HG03196 (cell line): ENCODE measurements around the gene OR3A2.
"Not testable (repeated sequence)": the region's sequence is repeated elsewhere in the genome, so short reads cannot be mapped to it uniquely, and the experiment has no call there.

Experiments
- ATAC-seq: cut with Tn5 transposase; IDR thresholded peaks from one replicate; pipeline ENCODE4 v1.9.1; 2021; ENCODE audit not compliant: unreplicated experiment

The OR3A2 gene

DNA sequence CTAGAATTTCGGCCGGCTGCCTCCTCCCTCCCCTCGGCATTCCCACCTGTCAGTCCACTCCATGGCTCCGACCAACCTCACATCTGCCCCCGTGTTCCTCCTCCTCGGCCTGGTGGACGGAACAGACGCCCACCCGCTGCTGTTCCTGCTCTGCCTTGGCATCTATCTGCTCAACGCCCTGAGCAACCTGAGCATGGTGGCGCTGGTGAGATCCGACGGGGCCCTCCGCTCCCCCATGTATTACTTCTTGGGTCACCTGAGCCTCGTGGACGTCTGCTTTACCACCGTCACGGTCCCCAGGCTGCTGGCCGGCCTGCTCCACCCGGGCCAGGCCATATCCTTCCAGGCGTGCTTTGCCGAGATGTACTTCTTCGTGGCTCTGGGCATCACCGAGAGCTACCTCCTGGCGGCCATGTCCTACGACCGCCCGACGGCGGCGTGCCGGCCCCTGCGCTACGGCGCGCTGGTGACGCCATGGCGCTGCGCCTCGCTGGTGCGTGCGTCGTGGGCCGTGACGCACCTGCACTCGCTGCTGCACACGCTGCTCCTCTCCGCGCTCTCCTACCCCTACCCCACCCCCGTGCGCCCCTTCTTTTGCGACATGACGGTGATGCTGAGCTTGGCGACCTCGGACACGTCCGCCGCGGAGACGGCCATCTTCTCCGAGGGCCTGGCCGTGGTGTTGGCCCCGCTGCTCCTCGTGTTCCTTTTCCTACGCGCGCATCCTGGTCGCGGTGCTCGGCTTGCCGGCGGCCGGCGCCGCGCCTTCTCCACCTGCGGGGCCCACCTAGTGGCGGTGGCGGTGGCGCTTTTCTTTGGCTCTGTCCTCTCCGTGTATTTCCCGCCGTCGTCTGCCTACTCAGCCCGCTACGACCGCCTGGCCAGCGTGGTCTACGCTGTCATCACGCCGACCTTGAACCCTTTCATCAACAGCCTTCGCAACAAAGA is at the start of gene OR3A2:
OR3A2 (minus strand) TSS at position 440 of the 948 bp plus-strand sequence.
- no peak for ATAC-seq

DNA sequence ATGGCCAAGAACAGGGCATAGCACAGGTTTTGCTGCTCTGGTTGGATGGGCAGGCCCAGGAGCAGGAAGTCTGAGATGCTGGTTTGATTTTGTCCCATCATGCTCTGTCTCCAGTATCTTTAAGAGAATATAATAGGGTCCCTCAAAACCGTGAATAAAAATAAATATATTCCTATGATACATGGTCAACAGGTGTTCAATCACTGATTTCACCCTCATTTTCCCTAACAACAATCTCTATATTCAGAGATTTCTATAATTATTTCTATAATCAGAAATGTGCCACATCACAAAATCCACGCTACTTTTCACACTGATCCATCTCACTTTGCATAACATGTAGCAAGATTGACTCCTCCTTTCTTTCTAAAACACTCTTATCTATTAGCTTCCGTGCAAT is 47.6 kb upstream of the OR3A2 start, which contains the start of gene OR1E2:
OR1E2 (minus strand) TSS at position 101 of the 400 bp plus-strand sequence; CDS start at position 101, 0 bp downstream.
- no peak for ATAC-seq

DNA sequence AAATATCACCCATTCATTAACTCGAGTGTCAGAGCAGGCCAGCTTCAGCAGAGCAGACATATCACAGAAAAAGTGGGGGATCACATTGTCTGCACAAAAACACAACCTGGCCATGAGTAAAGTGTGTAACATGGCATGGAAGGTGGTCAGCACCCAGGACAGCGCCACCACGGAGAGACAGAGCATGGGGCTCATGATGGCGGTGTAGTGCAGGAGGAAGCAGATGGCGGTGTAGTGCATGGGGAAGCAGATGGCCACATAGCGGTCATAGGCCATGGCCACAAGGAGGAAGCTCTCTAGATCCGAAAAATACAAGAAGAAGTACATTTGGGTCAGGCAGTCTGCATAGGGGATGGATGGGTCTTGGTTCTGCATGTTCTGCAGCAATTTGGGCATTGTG is 47.1 kb upstream of the OR3A2 start:
- ATAC-seq = not testable (repeated sequence)

- no peak for ATAC-seq
Measured at GRCh38 chr17:3418222-3418621, 32.1 kb upstream of the OR3A2 start.

- ATAC-seq = no peak
Measured at GRCh38 chr17:3415610-3416009, 29.5 kb upstream of the OR3A2 start.

- ATAC-seq = not testable (repeated sequence)
Measured at GRCh38 chr17:3412216-3412615, 26.1 kb upstream of the OR3A2 start.

GRCh38 chr17:3411070-3411469 is 25.0 kb upstream of the OR3A2 start, which contains the start of gene OR3A3:
TSS of gene OR3A3 (plus strand) at chr17:3411370.
- no peak for ATAC-seq

- not testable (repeated sequence) for ATAC-seq
Measured at GRCh38 chr17:3403856-3404255, 17.7 kb upstream of the OR3A2 start.

DNA sequence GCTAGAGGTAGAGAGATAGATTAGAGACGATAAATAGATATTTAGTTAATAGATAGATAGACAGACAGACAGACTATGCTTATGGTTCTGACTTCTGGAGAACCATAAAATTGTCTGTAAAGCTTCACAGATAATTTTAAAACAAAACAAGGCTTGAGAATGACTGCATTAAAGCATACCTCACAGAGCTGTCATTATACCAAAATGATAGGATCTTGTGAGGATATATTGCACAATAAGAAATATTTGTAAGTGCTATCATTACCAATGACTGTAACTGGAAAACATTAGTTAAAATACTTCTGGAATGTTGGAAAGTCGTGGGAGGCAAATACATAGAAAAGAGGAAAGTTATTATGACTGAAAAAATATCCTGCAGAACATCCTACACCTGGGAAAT is 15.7 kb upstream of the OR3A2 start:
- ATAC-seq = no peak

- ATAC-seq = no peak
Measured at GRCh38 chr17:3400055-3400454, 13.9 kb upstream of the OR3A2 start.

DNA sequence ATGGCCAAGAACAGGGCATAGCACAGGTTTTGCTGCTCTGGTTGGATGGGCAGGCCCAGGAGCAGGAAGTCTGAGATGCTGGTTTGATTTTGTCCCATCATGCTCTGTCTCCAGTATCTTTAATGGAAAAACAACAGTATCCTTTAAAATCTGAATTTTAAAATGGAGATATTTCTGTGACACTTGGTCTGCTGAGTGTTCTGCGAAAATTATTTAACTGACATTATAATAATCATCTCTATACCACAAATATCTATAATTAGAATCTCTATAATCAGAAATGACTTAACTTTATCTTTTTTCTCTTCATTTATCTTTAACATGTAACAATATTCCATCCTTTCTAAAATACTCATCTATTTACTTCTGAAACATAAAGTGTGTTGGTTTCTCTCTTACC is 12.2 kb upstream of the OR3A2 start, which contains the start of gene OR1E1:
OR1E1 (minus strand) TSS at position 101 of the 400 bp plus-strand sequence; CDS start at position 101, 0 bp downstream.
- no peak for ATAC-seq

- not testable (repeated sequence) for ATAC-seq
Measured at GRCh38 chr17:3397801-3398200, 11.7 kb upstream of the OR3A2 start.

DNA sequence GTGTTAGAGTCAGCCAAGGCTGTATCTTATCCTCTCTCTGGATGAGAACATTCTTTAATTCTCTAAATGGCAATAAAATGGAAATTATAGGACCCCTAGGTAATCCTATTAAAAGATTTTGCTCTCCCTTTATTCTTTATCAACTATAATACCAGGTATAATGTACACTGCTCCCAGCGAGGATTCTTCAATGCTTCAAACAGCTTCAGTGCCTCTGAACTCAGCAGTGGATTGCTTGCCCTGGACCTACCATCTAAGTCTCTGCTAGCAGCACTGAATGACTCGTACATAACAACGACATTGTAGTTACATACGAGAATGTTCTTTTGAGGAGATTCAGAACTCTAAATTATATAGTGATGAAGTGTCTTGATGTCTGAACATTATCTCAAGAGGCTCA is 3.7 kb upstream of the OR3A2 start:
- ATAC-seq = no peak

DNA sequence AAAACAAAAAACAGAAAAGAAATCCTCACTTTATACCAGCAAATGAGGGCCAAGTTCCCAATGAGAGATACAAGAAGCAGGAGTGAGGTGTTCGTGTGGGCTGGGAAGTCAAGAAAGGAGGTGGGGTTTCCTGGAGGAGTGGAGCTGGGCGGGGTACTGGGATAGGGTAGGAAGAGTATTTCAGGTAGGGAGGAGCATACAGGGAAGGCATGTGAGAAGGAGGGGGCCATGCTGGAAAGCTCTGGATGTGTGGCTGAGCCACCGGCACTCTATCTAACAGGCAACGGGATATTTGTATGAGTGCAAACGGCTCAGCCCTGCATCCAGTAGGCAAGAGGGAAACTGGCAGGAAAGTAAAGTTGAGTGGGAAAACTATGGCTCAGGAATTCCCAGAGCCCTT is 4.2 kb downstream of the OR3A2 start:
- ATAC-seq = no peak

DNA sequence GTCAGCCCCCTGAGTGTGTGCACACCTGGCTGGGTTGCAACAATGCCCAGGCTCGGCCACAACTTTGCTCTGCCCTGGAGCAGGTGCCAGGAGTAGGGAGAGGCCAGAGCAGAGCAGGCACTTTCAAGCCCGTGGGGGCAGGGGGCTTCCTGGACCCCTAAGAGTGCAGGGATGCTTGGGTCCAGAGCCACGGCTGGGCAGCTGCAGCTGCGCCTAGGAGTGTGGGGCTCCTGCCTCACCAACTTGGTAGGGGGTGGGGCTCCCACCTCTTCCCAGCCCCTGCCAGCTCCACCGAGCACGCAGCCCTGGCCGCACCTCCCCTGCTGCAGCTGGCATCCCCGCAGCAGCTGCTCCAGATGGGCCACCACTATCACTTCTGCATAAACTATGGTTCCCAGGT is 7.8 kb downstream of the OR3A2 start:
- ATAC-seq = no peak

DNA sequence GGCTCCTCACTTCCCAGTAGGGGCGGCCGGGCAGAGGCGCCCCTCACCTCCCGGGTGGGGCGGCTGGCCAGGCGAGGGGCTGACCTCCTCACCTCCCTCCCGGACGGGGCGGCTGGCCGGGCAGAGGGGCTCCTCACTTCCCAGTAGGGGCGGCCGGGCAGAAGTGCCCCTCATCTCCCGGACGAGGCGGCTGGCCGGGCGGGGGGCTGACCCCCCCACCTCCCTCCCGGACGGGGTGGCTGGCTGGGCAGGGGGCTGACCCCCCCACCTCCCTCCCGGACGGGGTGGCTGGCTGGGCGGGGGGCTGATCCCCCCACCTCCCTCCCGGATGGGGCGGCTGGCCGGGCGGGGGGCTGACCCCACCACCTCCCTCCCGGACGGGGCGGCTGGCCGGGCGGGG is 14.9 kb downstream of the OR3A2 start:
- not testable (repeated sequence) for ATAC-seq

GRCh38 chr17:3342782-3343181 is 43.3 kb downstream of the OR3A2 start:
- not testable (repeated sequence) for ATAC-seq

GRCh38 chr17:3335876-3336275 is 50.2 kb downstream of the OR3A2 start:
- no peak for ATAC-seq

DNA sequence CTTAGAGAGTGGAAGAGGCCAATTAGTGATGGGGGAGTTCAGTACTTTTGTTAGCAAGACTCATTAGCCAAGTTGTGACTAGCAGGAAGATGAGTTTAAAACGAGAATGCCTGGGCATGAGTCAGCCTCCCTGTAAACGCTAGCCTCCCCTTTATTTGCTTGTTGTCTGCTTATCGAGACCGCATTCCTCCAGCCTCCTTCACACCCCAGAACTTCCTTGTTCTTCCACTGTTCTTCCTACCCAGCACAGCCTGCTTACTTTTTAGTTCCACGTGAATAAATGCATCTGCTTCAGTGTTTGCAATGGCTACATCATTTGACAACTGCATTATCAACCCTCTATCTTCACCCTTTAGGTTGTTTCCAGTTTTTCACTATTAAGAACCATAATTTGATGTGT is 67.8 kb downstream of the OR3A2 start:
- ATAC-seq = no peak

- ATAC-seq = no peak
Measured at GRCh38 chr17:3316836-3317235, 69.3 kb downstream of the OR3A2 start.

DNA sequence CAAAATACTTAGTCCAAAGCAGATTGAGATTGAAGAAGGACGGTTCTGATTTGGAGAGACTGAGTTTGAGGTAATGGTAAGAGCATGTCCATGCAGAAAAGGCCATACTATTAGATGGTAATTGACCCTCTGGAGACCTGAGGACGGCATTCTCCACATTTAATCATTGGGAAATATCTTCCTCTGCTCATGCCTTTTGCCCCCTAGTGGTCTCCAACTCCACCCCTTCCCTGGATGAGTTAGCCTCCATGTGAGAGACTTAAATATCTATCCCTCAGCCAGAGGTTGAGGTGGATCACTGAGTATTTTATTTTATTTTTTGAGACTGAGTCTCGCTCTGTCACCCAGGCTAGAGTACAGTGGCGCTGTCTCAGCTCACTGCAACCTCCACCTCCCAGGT is 77.5 kb downstream of the OR3A2 start:
- no peak for ATAC-seq

DNA sequence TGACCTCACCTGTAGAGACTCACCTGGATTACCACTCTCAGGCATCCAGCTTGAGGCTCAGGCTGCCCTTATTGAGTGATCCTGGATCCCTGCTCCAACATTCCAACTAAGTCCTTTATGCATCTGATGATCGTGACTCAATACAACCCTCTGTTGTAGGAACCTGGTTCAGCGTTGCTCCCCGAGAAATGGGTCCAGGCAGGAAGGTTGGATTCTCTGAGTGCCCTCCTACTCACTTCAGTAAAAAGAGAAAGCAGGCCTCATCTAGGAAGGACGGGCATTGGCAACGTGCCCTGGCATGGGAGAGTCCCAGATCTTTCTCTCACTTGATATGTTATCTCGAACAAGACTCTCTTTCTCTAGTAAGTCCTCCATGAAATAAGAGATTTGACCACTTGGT is 87.8 kb downstream of the OR3A2 start, which contains the start of gene OR3A1:
OR3A1 (minus strand) TSS at position 101 of the 400 bp plus-strand sequence. CDS start 5,778 bp downstream, outside the sequence.
- ATAC-seq = no peak
